Measurements from ENCODE around the gene MAGEB16.

MAGEB16 gene

DNA sequence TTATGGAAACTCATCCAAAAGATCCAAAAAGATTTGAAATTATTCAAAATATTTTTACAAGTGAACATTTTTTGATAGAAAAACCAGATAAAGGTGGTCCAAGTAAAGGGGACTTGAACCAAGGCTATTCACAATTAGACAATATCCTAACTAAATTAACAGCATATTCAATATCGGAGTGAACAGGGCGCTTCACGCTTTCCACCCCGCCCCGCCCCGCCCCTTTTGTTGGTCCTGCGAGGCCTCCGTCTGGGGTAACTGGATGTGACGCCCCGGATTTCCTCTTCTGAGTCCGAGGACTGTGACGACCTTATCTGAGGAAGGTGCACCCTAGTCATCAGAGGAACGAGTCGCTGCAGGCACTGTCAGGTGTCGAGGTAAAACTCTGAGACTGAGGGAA lies at the start of gene MAGEB16:
Gene MAGEB16, plus strand, starts transcription at position 301 of the 400 bp plus-strand sequence. CDS start 3,855 bp downstream, outside the sequence.
- no peaks in the 10 kb centered on the region for H3K4me1 ChIP-seq (ENCODE audit: control insufficient read depth, insufficient read depth, low read length)
- no peaks in the 10 kb centered on the region for H3K27me3 ChIP-seq (ENCODE audit: control insufficient read depth, insufficient read depth, low read length)
- peaks cover 2% of the 10 kb centered on the region for H3K36me3 ChIP-seq (ENCODE audit: control insufficient read depth, insufficient read depth, low read length)
- H3K9me3 ChIP-seq (ENCODE audit: control insufficient read depth, insufficient read depth, low read length): no peaks in the 10 kb centered on the region
- no peak within 1 kb of the TSS for H3K9ac ChIP-seq (ENCODE audit: low read depth, low read length)
- no peak within 1 kb of the TSS for H3K4me3 ChIP-seq (ENCODE audit: low read depth, low read length)

DNA sequence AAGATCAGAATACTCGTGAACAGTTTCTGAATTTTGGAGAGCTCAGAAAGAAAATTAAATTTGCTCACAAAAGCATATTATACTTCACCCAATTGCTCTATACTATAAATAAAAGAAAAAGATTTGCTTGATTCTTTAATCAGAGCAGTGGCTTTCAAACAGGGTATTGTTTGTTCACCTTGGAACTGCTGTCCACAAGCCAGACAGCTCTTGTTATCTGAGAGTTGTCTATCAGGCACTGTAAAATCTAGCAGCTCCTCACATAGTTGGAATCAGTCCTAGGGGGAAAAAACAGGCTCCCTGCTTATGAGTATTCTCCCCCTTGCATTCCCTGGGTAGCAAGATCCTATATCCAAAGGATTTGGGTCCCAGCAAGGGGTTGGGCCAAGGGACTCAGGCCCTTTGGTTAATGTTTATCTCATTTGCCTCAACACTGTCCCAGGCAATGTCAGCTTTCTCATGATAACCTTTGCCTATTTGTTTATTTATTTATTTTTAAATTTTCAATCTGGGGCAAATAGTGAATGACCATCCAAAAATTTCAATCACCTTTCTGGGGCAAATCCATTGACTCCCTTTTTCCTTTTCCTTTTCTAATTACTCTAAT lies 24.1 kb upstream of the MAGEB16 start:
- no peak overlapping the region for H3K9ac ChIP-seq (ENCODE audit: low read depth, low read length)
- H3K9me3 ChIP-seq (ENCODE audit: control insufficient read depth, insufficient read depth, low read length): no peaks in the 10 kb centered on the region
- H3K4me1 ChIP-seq (ENCODE audit: control insufficient read depth, insufficient read depth, low read length): no peaks in the 10 kb centered on the region
- H3K27me3 ChIP-seq (ENCODE audit: control insufficient read depth, insufficient read depth, low read length): no peaks in the 10 kb centered on the region
- H3K36me3 ChIP-seq (ENCODE audit: control insufficient read depth, insufficient read depth, low read length): no peaks in the 10 kb centered on the region
- H3K4me3 ChIP-seq (ENCODE audit: low read depth, low read length): no peak overlapping the region

DNA sequence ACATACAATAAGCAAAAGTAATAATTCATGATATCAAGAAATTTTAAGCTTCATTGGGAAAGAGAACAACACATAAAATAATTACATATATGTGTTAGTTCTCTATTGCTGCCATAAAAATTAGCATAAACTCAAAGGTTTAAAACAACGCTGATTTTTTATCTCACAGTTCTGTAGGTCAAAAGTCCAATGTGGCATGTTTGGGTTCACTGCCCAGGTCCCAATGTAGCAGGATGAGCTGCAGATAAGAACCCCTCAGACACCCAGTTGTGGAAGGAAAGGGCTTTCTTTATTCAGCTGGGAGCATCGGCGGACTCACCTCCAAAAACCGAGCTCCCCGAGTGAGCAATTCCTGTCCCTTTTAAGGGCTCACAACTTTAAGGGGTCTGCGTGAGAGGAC lies 13.1 kb upstream of the MAGEB16 start:
- Histone ChIP-seq H3K4me1 (ENCODE audit: control insufficient read depth, insufficient read depth, low read length) (no peaks in the 10 kb centered on the region), H3K36me3 (ENCODE audit: control insufficient read depth, insufficient read depth, low read length) (no peaks in the 10 kb centered on the region)

DNA sequence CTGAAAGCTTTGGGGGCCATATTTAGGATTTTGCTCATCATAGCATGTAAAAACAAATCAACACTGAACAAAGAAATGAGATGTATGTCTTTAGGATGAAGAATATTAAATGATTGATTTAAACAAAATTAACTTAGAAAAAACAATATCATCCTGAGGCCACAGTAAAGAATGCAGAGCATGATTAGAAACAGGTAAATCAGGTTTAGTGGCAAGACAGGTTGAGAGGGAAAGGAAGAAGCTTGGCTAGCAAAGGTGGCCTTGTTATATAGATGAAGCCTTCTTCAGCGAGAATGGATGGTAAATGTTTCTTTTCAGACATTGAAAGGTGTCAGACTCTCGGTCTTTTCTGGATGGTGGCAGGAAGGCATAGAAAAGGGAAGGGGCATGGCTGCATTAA lies 11.9 kb upstream of the MAGEB16 start:
- Histone ChIP-seq H3K36me3 (ENCODE audit: control insufficient read depth, insufficient read depth, low read length) (no peaks in the 10 kb centered on the region), H3K9ac (ENCODE audit: low read depth, low read length) (no peak overlapping the region), H3K27me3 (ENCODE audit: control insufficient read depth, insufficient read depth, low read length) (no peaks in the 10 kb centered on the region), H3K9me3 (ENCODE audit: control insufficient read depth, insufficient read depth, low read length) (no peaks in the 10 kb centered on the region), H3K4me3 (ENCODE audit: low read depth, low read length) (no peak overlapping the region), H3K4me1 (ENCODE audit: control insufficient read depth, insufficient read depth, low read length) (no peaks in the 10 kb centered on the region)

More for the DNA sequence above, 13.1 kb upstream of the MAGEB16 start:
- H3K9ac ChIP-seq (ENCODE audit: low read depth, low read length): no peak overlapping the region
- H3K27me3 ChIP-seq (ENCODE audit: control insufficient read depth, insufficient read depth, low read length): no peaks in the 10 kb centered on the region
- no peaks in the 10 kb centered on the region for H3K9me3 ChIP-seq (ENCODE audit: control insufficient read depth, insufficient read depth, low read length)
- no peak overlapping the region for H3K4me3 ChIP-seq (ENCODE audit: low read depth, low read length)

DNA sequence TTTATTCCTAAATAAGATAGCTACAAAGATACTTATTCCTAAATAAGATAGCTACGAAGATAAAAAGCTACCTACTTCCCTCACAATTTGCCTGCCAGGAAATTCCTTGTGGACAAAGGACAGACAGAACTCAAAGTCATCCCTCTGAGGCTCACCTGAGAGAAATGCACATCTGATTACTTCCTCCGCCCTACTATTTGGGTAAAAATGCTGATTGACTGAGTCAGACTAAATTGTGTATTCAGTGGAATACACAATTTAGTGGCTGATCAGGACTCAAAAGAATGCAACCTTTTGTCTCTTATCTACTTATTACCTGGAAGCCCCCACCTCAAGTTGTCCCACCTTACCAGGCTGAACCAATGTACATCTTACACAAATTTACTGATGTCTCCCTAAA lies 10.3 kb upstream of the MAGEB16 start:
- Histone ChIP-seq H3K36me3 (ENCODE audit: control insufficient read depth, insufficient read depth, low read length) (no peaks in the 10 kb centered on the region), H3K4me1 (ENCODE audit: control insufficient read depth, insufficient read depth, low read length) (no peaks in the 10 kb centered on the region), H3K9me3 (ENCODE audit: control insufficient read depth, insufficient read depth, low read length) (no peaks in the 10 kb centered on the region), H3K9ac (ENCODE audit: low read depth, low read length) (no peak overlapping the region), H3K4me3 (ENCODE audit: low read depth, low read length) (no peak overlapping the region), H3K27me3 (ENCODE audit: control insufficient read depth, insufficient read depth, low read length) (no peaks in the 10 kb centered on the region)

DNA sequence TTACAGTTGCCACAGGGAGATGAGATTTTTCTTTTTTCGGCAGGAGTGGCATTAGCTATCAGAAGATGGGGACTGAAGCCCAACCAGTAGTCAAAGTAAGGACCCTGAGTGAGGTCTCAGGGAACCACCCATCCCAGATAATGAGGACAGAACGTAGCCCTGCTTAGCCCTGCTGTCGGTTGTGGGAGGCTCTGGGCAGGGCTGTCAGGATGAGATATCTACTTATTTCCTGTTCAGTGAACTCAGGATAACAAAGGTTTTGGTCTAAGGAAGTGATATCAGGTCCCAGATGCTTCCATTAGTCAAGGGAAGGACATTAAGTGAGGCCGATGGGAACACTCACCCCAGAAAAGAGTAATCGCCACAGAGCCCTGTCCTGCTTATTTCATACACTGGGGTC lies 2.3 kb downstream of the MAGEB16 start:
- Histone ChIP-seq H3K36me3 (ENCODE audit: control insufficient read depth, insufficient read depth, low read length) (peaks cover 2% of the 10 kb centered on the region), H3K27me3 (ENCODE audit: control insufficient read depth, insufficient read depth, low read length) (no peaks in the 10 kb centered on the region), H3K4me3 (ENCODE audit: low read depth, low read length) (no peak overlapping the region), H3K9ac (ENCODE audit: low read depth, low read length) (no peak overlapping the region), H3K9me3 (ENCODE audit: control insufficient read depth, insufficient read depth, low read length) (no peaks in the 10 kb centered on the region), H3K4me1 (ENCODE audit: control insufficient read depth, insufficient read depth, low read length) (no peaks in the 10 kb centered on the region)

DNA sequence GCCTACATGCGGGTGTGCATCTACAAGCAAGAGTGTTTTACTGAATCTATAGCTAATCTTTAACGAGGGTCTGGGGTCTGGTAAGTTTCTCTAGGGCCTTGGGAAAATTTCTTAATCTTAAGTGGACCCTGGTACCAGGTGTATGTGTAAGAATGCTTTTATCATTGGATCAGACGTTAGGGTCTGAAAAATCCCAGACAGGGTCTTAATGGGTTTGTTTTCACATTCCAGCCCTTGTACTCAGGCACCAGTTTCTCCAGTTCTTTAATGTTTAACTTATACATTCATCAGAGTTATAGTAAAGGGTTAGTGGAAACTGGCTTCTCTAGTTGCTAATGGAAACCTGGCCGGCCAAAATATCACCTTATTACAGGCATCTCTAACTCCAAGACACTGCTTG lies 11.6 kb downstream of the MAGEB16 start:
- Histone ChIP-seq H3K4me3 (ENCODE audit: low read depth, low read length) (no peak overlapping the region), H3K9me3 (ENCODE audit: control insufficient read depth, insufficient read depth, low read length) (no peaks in the 10 kb centered on the region), H3K4me1 (ENCODE audit: control insufficient read depth, insufficient read depth, low read length) (no peaks in the 10 kb centered on the region), H3K27me3 (ENCODE audit: control insufficient read depth, insufficient read depth, low read length) (no peaks in the 10 kb centered on the region), H3K9ac (ENCODE audit: low read depth, low read length) (no peak overlapping the region), H3K36me3 (ENCODE audit: control insufficient read depth, insufficient read depth, low read length) (no peaks in the 10 kb centered on the region)

DNA sequence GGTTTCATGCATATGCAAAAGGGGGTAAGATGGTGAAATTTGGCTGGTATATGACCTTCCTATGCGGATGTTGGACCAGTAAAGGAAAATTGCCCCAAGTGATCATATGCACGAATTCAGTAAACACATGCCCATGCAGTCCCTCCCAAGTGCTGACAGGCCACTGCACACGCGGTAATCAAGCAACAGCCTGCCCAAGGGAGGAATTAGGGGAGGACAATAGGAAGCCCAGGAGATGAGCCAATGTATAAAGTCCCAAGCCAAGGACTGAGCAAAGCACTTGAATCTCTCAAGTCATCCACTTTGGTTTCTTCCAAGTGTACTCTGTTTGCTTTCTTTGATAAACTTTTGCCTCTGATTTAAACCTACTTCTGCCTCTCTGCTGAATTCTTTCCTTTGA lies 21.1 kb downstream of the MAGEB16 start:
- H3K9ac ChIP-seq (ENCODE audit: low read depth, low read length): no peak overlapping the region
- no peaks in the 10 kb centered on the region for H3K27me3 ChIP-seq (ENCODE audit: control insufficient read depth, insufficient read depth, low read length)
- peaks cover 3% of the 10 kb centered on the region for H3K4me1 ChIP-seq (ENCODE audit: control insufficient read depth, insufficient read depth, low read length)
- H3K9me3 ChIP-seq (ENCODE audit: control insufficient read depth, insufficient read depth, low read length): no peaks in the 10 kb centered on the region
- no peaks in the 10 kb centered on the region for H3K36me3 ChIP-seq (ENCODE audit: control insufficient read depth, insufficient read depth, low read length)
- H3K4me3 ChIP-seq (ENCODE audit: low read depth, low read length): no peak overlapping the region

DNA sequence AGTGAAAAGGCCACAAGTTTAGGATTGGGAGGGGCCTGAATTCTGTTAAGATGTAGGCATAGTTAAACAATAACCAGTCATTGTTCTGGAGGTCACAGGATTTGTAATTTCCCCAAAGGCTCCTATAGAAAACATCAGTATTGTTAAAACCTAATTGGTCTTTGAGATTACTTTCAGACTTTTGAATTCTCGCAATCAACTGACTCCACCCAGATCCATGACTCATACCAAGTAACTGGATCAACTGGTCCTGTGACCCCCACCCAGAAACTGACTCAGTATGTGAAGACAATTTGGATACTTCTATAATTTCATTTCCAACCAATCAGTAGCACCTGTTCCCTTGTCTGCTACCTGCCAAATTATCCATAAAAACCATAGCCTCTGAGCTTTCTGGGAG lies 28.4 kb downstream of the MAGEB16 start:
- no peak overlapping the region for H3K9ac ChIP-seq (ENCODE audit: low read depth, low read length)
- no peaks in the 10 kb centered on the region for H3K27me3 ChIP-seq (ENCODE audit: control insufficient read depth, insufficient read depth, low read length)
- no peaks in the 10 kb centered on the region for H3K9me3 ChIP-seq (ENCODE audit: control insufficient read depth, insufficient read depth, low read length)
- no peaks in the 10 kb centered on the region for H3K36me3 ChIP-seq (ENCODE audit: control insufficient read depth, insufficient read depth, low read length)
- H3K4me1 ChIP-seq (ENCODE audit: control insufficient read depth, insufficient read depth, low read length): peaks cover 8% of the 10 kb centered on the region
- no peak overlapping the region for H3K4me3 ChIP-seq (ENCODE audit: low read depth, low read length)

DNA sequence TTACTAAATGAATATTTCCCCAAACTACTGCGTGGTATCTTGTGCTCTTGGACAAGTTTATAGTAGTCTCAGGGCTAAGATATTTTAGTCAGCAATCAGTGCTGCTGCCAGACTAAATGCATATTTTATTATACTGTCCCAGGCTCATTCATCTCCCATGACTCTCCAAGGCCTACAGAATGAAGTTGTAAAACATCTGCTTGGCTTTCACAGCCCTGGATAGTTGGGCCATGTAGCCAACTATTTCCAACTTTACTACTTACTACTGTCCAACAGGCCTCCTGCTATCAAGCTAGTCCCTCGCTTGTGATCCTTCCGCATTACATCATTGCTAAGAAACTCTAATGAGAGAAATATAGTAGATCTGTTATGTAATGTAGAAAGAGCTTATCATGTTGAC lies 31.4 kb downstream of the MAGEB16 start:
- peaks cover 6% of the 10 kb centered on the region for H3K4me1 ChIP-seq (ENCODE audit: control insufficient read depth, insufficient read depth, low read length)
- no peak overlapping the region for H3K4me3 ChIP-seq (ENCODE audit: low read depth, low read length)
- H3K9me3 ChIP-seq (ENCODE audit: control insufficient read depth, insufficient read depth, low read length): no peaks in the 10 kb centered on the region
- H3K9ac ChIP-seq (ENCODE audit: low read depth, low read length): no peak overlapping the region
- H3K36me3 ChIP-seq (ENCODE audit: control insufficient read depth, insufficient read depth, low read length): no peaks in the 10 kb centered on the region
- H3K27me3 ChIP-seq (ENCODE audit: control insufficient read depth, insufficient read depth, low read length): no peaks in the 10 kb centered on the region

DNA sequence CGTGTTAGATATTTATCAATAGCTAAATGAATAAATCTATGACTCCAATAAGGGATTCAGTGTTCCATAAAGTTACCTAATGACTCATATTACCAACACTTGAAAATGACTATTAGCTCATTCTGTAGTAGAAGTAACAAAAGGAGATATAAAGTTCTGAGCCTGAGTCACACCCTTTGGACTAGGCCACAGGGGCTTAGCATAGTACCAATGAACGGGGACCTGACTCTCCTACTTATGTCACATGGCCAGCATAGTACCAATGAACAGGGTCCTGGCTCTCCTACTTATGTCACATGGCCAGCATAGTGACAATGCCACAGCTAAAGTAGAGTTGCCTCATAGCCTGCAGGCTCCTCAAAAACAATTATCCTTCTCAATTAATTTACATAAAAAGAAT lies 43.7 kb downstream of the MAGEB16 start:
- Histone ChIP-seq H3K36me3 (ENCODE audit: control insufficient read depth, insufficient read depth, low read length) (no peaks in the 10 kb centered on the region), H3K4me1 (ENCODE audit: control insufficient read depth, insufficient read depth, low read length) (no peaks in the 10 kb centered on the region), H3K9me3 (ENCODE audit: control insufficient read depth, insufficient read depth, low read length) (no peaks in the 10 kb centered on the region), H3K9ac (ENCODE audit: low read depth, low read length) (no peak overlapping the region), H3K27me3 (ENCODE audit: control insufficient read depth, insufficient read depth, low read length) (no peaks in the 10 kb centered on the region), H3K4me3 (ENCODE audit: low read depth, low read length) (no peak overlapping the region)

DNA sequence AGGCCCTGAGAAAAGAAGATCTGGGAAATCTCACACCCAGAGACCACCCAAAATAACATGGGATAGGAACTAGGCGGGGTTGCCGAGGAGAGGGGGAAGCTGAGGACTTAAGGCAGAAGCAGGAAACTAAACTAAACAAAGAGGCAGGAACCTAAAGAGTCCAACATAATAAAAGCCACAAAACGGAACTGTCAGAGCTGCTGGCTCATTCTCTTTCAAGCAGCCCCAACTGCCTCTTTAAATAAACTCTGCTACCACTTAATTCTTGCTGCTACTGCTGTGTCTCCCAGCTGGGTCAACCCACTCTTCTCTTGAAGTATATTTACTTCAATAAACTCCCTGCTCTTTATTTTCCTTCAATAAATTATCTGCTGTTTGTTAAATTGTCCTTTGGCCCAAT lies 44.5 kb downstream of the MAGEB16 start:
- Histone ChIP-seq H3K9me3 (ENCODE audit: control insufficient read depth, insufficient read depth, low read length) (no peaks in the 10 kb centered on the region), H3K27me3 (ENCODE audit: control insufficient read depth, insufficient read depth, low read length) (no peaks in the 10 kb centered on the region), H3K4me1 (ENCODE audit: control insufficient read depth, insufficient read depth, low read length) (no peaks in the 10 kb centered on the region), H3K4me3 (ENCODE audit: low read depth, low read length) (no peak overlapping the region), H3K36me3 (ENCODE audit: control insufficient read depth, insufficient read depth, low read length) (no peaks in the 10 kb centered on the region), H3K9ac (ENCODE audit: low read depth, low read length) (no peak overlapping the region)

All from iPS-15b (cell line).